ENCODE measurements around the gene BRAF.

The BRAF gene

DNA sequence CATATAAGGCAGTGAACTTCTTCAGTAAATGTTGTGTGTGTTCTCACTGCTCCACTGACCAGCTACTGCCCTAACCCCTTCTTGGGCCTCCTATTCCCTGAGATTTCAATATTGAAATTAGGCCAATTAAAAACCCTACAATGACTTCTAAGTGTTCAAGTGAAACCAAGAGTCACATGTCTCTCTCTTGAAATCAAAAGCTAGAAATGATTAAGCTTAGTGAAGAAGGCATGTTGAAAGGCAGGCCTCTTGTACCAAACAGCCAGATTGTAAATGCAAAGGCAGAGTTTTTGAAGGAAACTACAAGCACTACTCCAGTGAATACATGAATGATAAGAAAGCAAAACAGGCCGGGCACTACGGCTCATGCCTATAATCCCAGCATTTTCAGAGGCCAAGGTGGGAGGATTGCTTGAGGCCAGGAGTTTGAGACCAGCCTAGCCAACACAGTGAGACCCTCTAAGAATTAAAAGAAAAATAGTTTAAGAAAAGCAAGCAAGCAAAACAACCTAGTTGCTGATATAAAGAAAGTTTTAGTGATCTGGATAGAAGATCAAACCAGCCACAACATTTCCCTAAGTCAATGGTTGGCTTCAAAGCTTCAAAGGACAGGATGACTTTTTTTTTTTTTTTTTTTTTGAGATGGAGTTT is 22.3 kb downstream of the BRAF start:
- TF ChIP-seq, protein P1, sequence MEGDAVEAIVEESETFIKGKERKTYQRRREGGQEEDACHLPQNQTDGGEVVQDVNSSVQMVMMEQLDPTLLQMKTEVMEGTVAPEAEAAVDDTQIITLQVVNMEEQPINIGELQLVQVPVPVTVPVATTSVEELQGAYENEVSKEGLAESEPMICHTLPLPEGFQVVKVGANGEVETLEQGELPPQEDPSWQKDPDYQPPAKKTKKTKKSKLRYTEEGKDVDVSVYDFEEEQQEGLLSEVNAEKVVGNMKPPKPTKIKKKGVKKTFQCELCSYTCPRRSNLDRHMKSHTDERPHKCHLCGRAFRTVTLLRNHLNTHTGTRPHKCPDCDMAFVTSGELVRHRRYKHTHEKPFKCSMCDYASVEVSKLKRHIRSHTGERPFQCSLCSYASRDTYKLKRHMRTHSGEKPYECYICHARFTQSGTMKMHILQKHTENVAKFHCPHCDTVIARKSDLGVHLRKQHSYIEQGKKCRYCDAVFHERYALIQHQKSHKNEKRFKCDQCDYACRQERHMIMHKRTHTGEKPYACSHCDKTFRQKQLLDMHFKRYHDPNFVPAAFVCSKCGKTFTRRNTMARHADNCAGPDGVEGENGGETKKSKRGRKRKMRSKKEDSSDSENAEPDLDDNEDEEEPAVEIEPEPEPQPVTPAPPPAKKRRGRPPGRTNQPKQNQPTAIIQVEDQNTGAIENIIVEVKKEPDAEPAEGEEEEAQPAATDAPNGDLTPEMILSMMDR (IDR thresholded peaks at IDR 0.05; ENCODE audit: borderline replicate concordance, insufficient read depth, low read depth, low read length): no peak
- H3K4me3 ChIP-seq (ENCODE audit: low read depth, low read length): no peak overlapping the region

- TF ChIP-seq, protein P1 (IDR thresholded peaks at IDR 0.05; ENCODE audit: borderline replicate concordance, insufficient read depth, low read depth, low read length): no peak
These were observed 22.8 kb downstream of the BRAF start for GRCh38 chr7:140901941-140902302.

DNA sequence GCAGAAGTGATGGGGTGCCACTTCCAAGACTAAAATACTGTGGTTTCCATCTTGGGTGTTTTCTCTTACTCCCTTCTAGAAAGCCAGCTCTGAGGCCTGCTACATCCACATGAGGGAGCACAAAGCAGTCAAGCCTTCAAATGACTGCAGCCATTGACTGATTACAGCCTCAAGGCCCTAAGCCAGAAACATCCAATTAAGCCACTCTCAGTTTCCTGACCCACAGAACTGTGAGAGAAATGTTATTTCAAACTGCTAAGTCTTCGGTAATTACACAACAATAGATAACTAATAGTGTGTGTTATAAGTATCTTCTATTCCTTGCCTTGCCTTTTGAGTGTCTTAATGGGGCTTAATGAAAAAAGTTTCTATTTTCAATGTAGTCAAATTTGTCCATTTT is 24.8 kb downstream of the BRAF start:
- TF ChIP-seq, protein P1 (IDR thresholded peaks at IDR 0.05; ENCODE audit: borderline replicate concordance, insufficient read depth, low read depth, low read length): no peak
- no peak overlapping the region for H3K4me3 ChIP-seq (ENCODE audit: low read depth, low read length)

More at GRCh38 chr7:140901941-140902302, 22.8 kb downstream of the BRAF start:
- H3K4me3 ChIP-seq (ENCODE audit: low read depth, low read length): no peak overlapping the region

- no peak overlapping the region for H3K4me3 ChIP-seq (ENCODE audit: low read depth, low read length)
- TF ChIP-seq, protein P1 (IDR thresholded peaks at IDR 0.05; ENCODE audit: borderline replicate concordance, insufficient read depth, low read depth, low read length): no peak
These were observed 25.8 kb downstream of the BRAF start for GRCh38 chr7:140898786-140899536.

GRCh38 chr7:140896996-140897395 is 27.7 kb downstream of the BRAF start:
- TF ChIP-seq, protein P1 (IDR thresholded peaks at IDR 0.05; ENCODE audit: borderline replicate concordance, insufficient read depth, low read depth, low read length): no peak

GRCh38 chr7:140889645-140890044 is 35.1 kb downstream of the BRAF start:
- no peak overlapping the region for H3K4me3 ChIP-seq (ENCODE audit: low read depth, low read length)
- TF ChIP-seq, protein P1 (IDR thresholded peaks at IDR 0.05; ENCODE audit: borderline replicate concordance, insufficient read depth, low read depth, low read length): no peak

More at GRCh38 chr7:140896996-140897395, 27.7 kb downstream of the BRAF start:
- no peak overlapping the region for H3K4me3 ChIP-seq (ENCODE audit: low read depth, low read length)

DNA sequence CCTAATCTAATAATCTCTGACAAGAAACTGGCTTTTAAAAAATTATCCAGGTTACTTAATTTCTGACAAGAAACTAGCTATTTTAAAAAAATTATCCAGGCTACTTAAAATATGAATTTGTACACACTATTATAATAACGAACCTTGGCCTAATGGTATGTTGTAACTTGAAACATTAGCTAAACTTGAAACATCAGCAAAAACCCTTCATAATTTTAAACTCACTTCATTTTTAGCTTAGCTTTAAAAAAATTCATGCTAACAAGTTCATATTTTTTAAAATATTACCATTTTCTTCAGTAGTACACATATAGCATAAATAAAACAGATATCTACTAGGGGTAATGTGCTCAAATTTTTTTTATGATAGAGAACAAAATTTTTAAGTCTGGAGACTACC is 35.6 kb downstream of the BRAF start:
- TF ChIP-seq, protein P1 (IDR thresholded peaks at IDR 0.05; ENCODE audit: borderline replicate concordance, insufficient read depth, low read depth, low read length): no peak

More for the DNA sequence above, 35.6 kb downstream of the BRAF start:
- no peak overlapping the region for H3K4me3 ChIP-seq (ENCODE audit: low read depth, low read length)

All from GM12875 (cell line).